Trophoblast cell (in vitro differentiated cells and primary cell): Measurements from ENCODE around the gene RASGRP3.

ENCODE experiments used
- DNase-seq, 2 donors: peaks; one replicate each; pipeline ENCODE4 v3.0.0-alpha.2; 2016
- H2AFZ ChIP-seq: 2 replicates; pipeline ENCODE4 v1.6.1; 2013; ENCODE audit warnings: low read length, moderate library complexity, mild to moderate bottlenecking; ENCODE audit not compliant: insufficient read depth, poor library complexity
- H2AK5ac ChIP-seq: 2 replicates; pipeline ENCODE4 v1.6.1; 2013; ENCODE audit warnings: mild to moderate bottlenecking, low read length
- H2BK120ac ChIP-seq: 2 replicates; pipeline ENCODE4 v1.6.1; 2013; ENCODE audit warnings: low read length, mild to moderate bottlenecking, moderate library complexity; ENCODE audit not compliant: insufficient read depth, poor library complexity
- H2BK12ac ChIP-seq: 2 replicates; pipeline ENCODE4 v1.6.1; 2013; ENCODE audit warnings: mild to moderate bottlenecking, low read length, moderate library complexity
- H2BK5ac ChIP-seq: 2 replicates; pipeline ENCODE4 v1.6.1; 2013; ENCODE audit warnings: low read length, low read depth, moderate library complexity, mild to moderate bottlenecking; ENCODE audit not compliant: poor library complexity
- H3K14ac ChIP-seq: 2 replicates; pipeline ENCODE4 v1.6.1; 2013; ENCODE audit warnings: mild to moderate bottlenecking, low read length
- H3K18ac ChIP-seq: 2 replicates; pipeline ENCODE4 v1.6.1; 2013; ENCODE audit warnings: mild to moderate bottlenecking, low read length
- H3K23ac ChIP-seq: 2 replicates; pipeline ENCODE4 v1.6.1; 2013; ENCODE audit warnings: low read length
- H3K27ac ChIP-seq: 2 replicates; pipeline ENCODE4 v1.5.1; 2013; ENCODE audit warnings: low read depth, mild to moderate bottlenecking, inconsistent platforms, low read length, moderate library complexity
- H3K27me3 ChIP-seq: 2 replicates; pipeline ENCODE4 v1.6.1; 2013; ENCODE audit warnings: inconsistent platforms, mild to moderate bottlenecking, low read length, moderate library complexity; ENCODE audit not compliant: insufficient read depth
- H3K36me3 ChIP-seq, 2 experiments: 1 replicate in 1 of 2; 2 replicates in 1 of 2; pipeline ENCODE4 v1.6.1; 2013; ENCODE audit warnings: low read length in 2 of 2, mild to moderate bottlenecking in 2 of 2, moderate library complexity in 1 of 2; ENCODE audit not compliant: insufficient read depth in 2 of 2, control insufficient read depth in 1 of 2
- H3K4ac ChIP-seq: 2 replicates; pipeline ENCODE4 v1.6.1; 2013; ENCODE audit warnings: low read depth, mild to moderate bottlenecking, low read length, moderate library complexity
- H3K4me1 ChIP-seq, 2 experiments: 1 replicate in 1 of 2; 2 replicates in 1 of 2; pipeline ENCODE4 v1.6.1; 2013; ENCODE audit warnings: low read length in 2 of 2, mild to moderate bottlenecking in 2 of 2, moderate library complexity in 1 of 2; ENCODE audit not compliant: insufficient read depth in 2 of 2, control insufficient read depth in 1 of 2
- H3K4me2 ChIP-seq: 2 replicates; pipeline ENCODE4 v1.6.1; 2013; ENCODE audit warnings: inconsistent platforms, mild to moderate bottlenecking, low read length, moderate library complexity
- H3K4me3 ChIP-seq: 2 replicates; pipeline ENCODE4 v1.5.1; 2013; ENCODE audit warnings: mild to moderate bottlenecking, low read depth, low read length, inconsistent platforms
- H3K79me1 ChIP-seq: one replicate; pipeline ENCODE4 v1.6.1; 2013; ENCODE audit warnings: low read length
- H3K79me2 ChIP-seq: 2 replicates; pipeline ENCODE4 v1.6.1; 2013; ENCODE audit warnings: low read length, mild to moderate bottlenecking; ENCODE audit not compliant: control insufficient read depth, insufficient read depth, poor library complexity
- H3K9ac ChIP-seq: 2 replicates; pipeline ENCODE4 v1.6.1; 2013; ENCODE audit warnings: mild to moderate bottlenecking, low read length
- H3K9me3 ChIP-seq: 2 replicates; pipeline ENCODE4 v1.6.1; 2013; ENCODE audit warnings: low read depth, mild to moderate bottlenecking, control low read depth, inconsistent platforms, low read length; ENCODE audit not compliant: insufficient read depth
- H4K12ac ChIP-seq: 2 replicates; pipeline ENCODE4 v1.6.1; 2013; ENCODE audit warnings: low read depth, mild to moderate bottlenecking, low read length, moderate library complexity
- H4K8ac ChIP-seq: 2 replicates; pipeline ENCODE4 v1.6.1; 2013; ENCODE audit warnings: low read depth, mild to moderate bottlenecking, low read length, moderate library complexity
- H4K91ac ChIP-seq: one replicate; pipeline ENCODE4 v1.6.1; 2013; ENCODE audit warnings: low read depth, mild to moderate bottlenecking, low read length, moderate library complexity
- WGBS: extraction: QIAGEN DNeasy Blood & Tissue Kit; methylation state at CpG from one replicate; pipeline ENCODE4 v1.1.7; 2013; ENCODE audit warnings: missing lambda C conversion rate; ENCODE audit not compliant: insufficient read length, insufficient coverage; ENCODE audit errors: extremely low coverage; 5-methylcytosine and 5-hydroxymethylcytosine counted together

RASGRP3 gene

DNA sequence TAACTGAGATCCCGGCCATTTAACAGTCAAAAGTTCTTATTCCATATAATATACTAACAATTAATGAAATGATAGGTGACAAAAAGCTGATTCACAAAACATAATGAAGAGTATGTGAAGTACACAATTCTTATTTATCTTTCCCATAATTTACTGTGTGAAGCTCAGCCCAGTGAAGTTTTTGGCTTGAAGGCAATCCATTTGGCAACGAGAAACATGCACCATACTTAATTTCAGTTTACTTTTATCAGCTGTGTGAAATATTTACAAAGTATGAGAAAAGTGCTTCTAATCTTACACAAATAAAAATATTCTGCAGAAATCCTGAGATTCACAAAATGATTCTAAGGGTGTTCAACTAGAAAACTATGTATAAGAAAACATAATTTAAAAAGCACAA is 110.3 kb downstream of the RASGRP3 start:
- WGBS = no CpG with 5 or more reads among the region's 2 CpGs
- no peaks in the 10 kb centered on the region for H3K4me1 ChIP-seq

DNA sequence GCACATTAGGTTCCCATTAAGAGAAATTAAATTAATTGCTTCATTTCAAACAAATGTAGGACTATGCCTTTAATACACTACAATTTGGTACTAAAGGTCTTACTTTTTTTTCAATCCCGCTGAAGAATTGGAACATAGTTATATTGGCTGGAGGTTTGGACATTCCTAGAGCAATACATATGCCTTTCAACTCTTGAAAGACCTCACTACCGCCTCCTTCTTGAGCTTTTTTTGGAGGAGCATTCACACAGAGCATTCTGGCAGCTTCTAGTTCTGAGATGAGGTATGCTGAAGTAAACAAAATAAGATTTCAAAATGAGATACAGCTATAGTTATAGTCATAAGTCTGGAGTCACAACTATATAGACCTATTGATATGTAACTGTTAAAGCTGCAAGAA is 111.8 kb downstream of the RASGRP3 start:
- no peak overlapping the region for H2AFZ ChIP-seq
- H3K14ac ChIP-seq = no peak overlapping the region
- H3K27me3 ChIP-seq = no peaks in the 10 kb centered on the region
- no peaks in the 10 kb centered on the region for H3K79me1 ChIP-seq
- WGBS = no CpG with 5 or more reads among the region's 2 CpGs
- H3K4me2 ChIP-seq = no peak overlapping the region
- no peak overlapping the region for H3K4me3 ChIP-seq
- no peak overlapping the region for H3K9ac ChIP-seq
- H3K18ac ChIP-seq = no peak overlapping the region
- no peak overlapping the region for H3K27ac ChIP-seq
- H3K36me3 ChIP-seq = peaks cover 14 to 23% of the 10 kb centered on the region in 2 experiments
- no peak overlapping the region for H4K12ac ChIP-seq
- no peak overlapping the region for H3K4ac ChIP-seq
- H3K23ac ChIP-seq = no peak overlapping the region
- H2BK12ac ChIP-seq = no peak overlapping the region
- H4K91ac ChIP-seq = no peak overlapping the region
- H2BK5ac ChIP-seq = no peak overlapping the region
- no peak overlapping the region for H2BK120ac ChIP-seq
- no peaks in the 10 kb centered on the region for H3K4me1 ChIP-seq
- no peak overlapping the region for H2AK5ac ChIP-seq
- no peak for DNase-seq
- no peaks in the 10 kb centered on the region for H3K79me2 ChIP-seq
- H4K8ac ChIP-seq = no peak overlapping the region
- H3K9me3 ChIP-seq = no peaks in the 10 kb centered on the region

More for the DNA sequence above, 110.3 kb downstream of the RASGRP3 start:
- Histone ChIP-seq H4K8ac (no peak overlapping the region), H3K18ac (no peak overlapping the region), H2BK120ac (no peak overlapping the region), H3K23ac (no peak overlapping the region), H3K14ac (no peak overlapping the region), H2AFZ (no peak overlapping the region), H2AK5ac (no peak overlapping the region), H3K9ac (no peak overlapping the region), H3K9me3 (no peaks in the 10 kb centered on the region), H3K79me1 (no peaks in the 10 kb centered on the region), H3K4me3 (no peak overlapping the region), H4K12ac (no peak overlapping the region), H3K36me3 (peaks cover 9 to 13% of the 10 kb centered on the region in 2 experiments), H3K79me2 (no peaks in the 10 kb centered on the region), H4K91ac (no peak overlapping the region), H3K27me3 (no peaks in the 10 kb centered on the region), H2BK12ac (no peak overlapping the region), H3K4me2 (no peak overlapping the region), H2BK5ac (no peak overlapping the region), H3K27ac (no peak overlapping the region), H3K4ac (no peak overlapping the region)
- no peak for DNase-seq

GRCh38 chr2:33589444-33589843 is 113.0 kb downstream of the RASGRP3 start:
- H2AFZ ChIP-seq = no peak overlapping the region
- no peak overlapping the region for H4K91ac ChIP-seq
- H3K4ac ChIP-seq = no peak overlapping the region
- no peak overlapping the region for H3K27ac ChIP-seq
- H3K4me1 ChIP-seq = no peaks in the 10 kb centered on the region
- no peak overlapping the region for H3K4me2 ChIP-seq
- H2BK12ac ChIP-seq = no peak overlapping the region
- DNase-seq = no peak
- H3K27me3 ChIP-seq = no peaks in the 10 kb centered on the region
- no peak overlapping the region for H3K23ac ChIP-seq
- no peaks in the 10 kb centered on the region for H3K79me2 ChIP-seq
- WGBS = no CpG with 5 or more reads among the region's 1 CpG
- no peak overlapping the region for H3K4me3 ChIP-seq
- no peaks in the 10 kb centered on the region for H3K79me1 ChIP-seq
- no peaks in the 10 kb centered on the region for H3K9me3 ChIP-seq
- H4K12ac ChIP-seq = no peak overlapping the region
- H3K36me3 ChIP-seq = peaks cover 14 to 26% of the 10 kb centered on the region in 2 experiments
- H3K9ac ChIP-seq = no peak overlapping the region
- H2BK5ac ChIP-seq = no peak overlapping the region
- no peak overlapping the region for H2AK5ac ChIP-seq
- H4K8ac ChIP-seq = no peak overlapping the region
- no peak overlapping the region for H3K14ac ChIP-seq
- no peak overlapping the region for H3K18ac ChIP-seq
- no peak overlapping the region for H2BK120ac ChIP-seq

DNA sequence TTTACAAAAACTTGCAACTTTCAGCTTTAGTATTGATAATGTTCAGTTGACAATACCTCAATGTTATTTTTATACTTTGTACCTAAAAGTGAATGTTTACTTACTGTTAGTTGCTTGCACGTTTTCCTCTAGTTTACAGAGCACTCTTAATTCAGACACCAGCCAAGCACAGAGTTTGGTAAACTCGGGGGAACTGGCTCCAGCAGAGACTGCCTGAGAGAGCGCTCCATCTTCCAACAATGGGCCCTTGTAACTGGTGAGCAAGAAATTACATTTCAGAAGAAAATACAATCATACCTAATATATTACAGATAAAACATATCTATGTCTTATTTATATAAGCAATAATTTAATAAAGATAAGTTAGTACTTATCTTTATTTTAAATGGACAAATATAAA is 118.9 kb downstream of the RASGRP3 start:
- Histone ChIP-seq H3K27ac (no peak overlapping the region), H2BK120ac (no peak overlapping the region), H3K18ac (no peak overlapping the region), H3K9me3 (no peaks in the 10 kb centered on the region), H3K27me3 (no peaks in the 10 kb centered on the region), H3K14ac (no peak overlapping the region), H4K12ac (no peak overlapping the region), H2BK12ac (no peak overlapping the region), H3K4me3 (no peak overlapping the region), H3K23ac (no peak overlapping the region), H3K4me2 (no peak overlapping the region), H2AFZ (no peak overlapping the region), H3K79me1 (peaks cover 7% of the 10 kb centered on the region), H2BK5ac (no peak overlapping the region), H3K4me1 (no peaks in the 10 kb centered on the region), H4K91ac (no peak overlapping the region), H2AK5ac (no peak overlapping the region), H3K79me2 (peaks cover 7% of the 10 kb centered on the region), H3K36me3 (peaks cover 5 to 15% of the 10 kb centered on the region in 2 experiments), H3K4ac (no peak overlapping the region), H4K8ac (no peak overlapping the region), H3K9ac (no peak overlapping the region)
- no peak for DNase-seq
- no CpG with 5 or more reads among the region's 3 CpGs for WGBS
